ENCODE data around the gene ZNF518B.
"Not testable (repeated sequence)": the region's sequence is repeated elsewhere in the genome, so short reads cannot be mapped to it uniquely, and the experiment has no call there.

The ZNF518B gene

DNA sequence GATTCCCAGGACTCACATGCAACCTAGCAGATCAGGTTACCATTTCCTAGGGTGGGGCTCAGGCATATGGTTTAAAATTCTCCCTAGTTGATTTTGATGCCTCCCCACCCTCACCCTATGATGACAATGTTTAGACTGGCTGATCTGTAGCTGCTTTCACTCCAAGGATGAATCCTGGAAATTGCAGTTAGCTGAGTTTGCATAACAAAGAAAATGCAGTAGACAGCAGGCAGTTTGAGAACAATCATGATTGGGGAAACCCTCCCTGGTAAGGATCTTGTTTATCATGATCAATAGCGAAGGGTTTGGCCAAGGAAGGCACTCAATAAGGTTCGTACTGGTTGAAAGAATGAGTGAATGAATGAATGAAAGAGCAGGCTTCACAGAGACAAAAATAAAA, 2.1 kb downstream of the ZNF518B start:
- no peak for DNase-seq

DNA sequence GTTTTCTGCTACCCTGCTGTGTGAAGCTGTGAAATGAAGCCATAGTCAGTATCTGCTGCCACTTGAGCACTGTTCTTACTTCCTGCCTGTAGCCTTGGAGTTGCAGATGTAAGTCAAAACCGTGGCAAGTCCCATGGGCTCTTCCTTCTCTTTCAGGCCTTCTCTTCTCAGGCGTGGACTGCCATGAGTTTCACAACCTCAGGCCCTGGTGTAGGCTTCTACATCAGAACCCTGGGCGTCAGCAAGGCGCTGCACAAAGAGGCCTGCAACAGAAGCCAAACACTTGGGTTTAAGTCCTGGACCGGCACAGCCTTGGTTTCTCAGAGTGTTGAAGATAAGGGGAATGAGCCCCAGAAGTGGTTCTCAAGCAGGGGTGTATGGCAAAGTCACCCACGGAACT, 2.5 kb downstream of the ZNF518B start:
- no peak for DNase-seq

DNA sequence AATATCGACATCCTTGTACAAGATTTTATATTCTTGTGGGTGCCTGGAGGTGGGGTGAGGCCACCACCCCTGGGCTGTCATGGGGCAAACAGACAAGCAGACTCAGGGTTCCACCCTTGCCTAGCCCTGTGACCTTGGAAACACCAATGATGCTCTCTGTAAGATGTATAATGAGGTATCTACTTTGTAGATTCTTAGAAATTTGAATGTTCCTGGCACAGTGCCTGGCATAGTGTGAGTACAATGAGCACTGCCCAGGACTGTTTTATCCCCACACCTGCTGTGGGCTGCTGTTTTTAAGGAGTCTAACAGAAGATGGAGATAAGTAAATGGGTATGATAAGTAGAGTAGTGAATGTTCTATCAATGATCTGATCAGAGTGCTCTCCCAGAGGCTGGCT, 3.1 kb downstream of the ZNF518B start:
- no peak for DNase-seq

DNA sequence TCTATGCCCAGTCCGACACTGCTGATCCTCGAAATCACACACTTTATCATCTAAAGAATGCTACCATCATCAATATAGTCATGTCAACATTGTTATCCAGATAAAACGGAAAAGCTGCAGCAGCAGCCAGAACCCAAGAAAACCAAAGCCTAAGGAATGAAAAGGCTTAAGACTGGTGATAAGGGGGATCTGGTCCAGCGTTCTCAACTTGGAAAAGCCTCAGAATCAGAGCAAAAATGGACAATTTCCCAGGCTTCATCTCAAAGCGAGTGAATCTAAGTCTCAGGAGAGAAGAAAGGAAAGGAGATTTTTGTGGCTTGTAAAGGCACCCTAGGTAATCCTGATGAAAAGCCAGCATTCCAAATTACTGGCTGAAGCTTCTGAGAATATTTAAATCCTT, 8.2 kb downstream of the ZNF518B start:
- DNase-seq = no peak

DNA sequence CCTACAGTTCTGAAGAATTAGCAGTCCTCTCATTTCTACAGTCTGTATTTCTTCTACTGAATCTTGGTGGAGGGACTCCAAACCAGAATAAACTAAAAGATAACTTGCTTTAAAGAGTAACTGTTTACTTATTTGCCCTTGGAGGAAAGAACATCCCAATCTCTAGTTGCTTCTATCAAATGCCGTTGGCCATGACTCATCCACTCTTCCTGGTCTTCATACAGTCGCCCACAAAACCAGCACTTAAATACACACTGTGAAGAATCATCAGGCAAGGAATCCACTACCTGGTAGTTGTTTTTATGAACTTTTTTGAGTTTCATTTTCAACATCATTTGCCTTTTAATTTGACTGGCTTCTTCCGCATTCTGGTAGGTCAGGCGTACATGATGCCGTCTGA, 14.2 kb downstream of the ZNF518B start:
- no peak for DNase-seq

DNA sequence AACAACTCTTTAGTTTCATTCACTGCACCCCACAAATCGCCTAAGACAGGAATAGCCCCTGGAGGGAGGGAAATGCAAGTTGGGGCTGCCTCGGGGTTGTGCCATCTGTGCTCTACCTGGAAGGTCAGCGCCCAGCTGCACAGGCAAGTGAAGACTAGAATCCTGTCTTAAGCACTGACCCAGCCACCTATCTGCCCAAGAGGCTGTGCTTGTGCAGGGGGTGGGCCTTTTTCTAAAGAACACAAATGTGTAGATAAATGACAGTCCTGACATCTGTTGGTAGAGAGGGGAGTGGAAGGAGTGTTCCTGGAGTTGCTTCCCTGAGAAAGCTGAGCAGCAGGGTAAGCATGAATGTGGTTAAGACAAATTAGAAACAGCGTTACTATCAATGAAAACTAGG, 15.7 kb downstream of the ZNF518B start:
- DNase-seq = no peak

DNA sequence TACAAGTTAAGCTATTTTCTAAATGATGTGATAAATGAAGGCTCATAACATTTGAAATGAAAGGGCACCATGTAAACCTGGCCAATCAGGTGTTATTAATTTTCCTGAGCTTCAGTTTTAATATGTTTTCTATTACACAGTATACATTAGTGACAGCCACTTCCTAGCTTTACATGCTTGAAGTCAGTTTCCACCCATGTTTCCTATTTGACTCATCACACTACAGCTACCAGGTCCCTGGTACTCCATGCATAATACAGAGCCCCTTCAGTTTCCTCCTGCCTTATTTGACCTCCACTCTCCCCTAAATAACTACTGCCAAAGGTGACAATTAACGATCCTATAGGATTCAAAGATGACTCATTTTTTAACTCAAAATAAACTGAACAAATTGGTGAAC, 18.3 kb downstream of the ZNF518B start:
- DNase-seq = no peak

DNA sequence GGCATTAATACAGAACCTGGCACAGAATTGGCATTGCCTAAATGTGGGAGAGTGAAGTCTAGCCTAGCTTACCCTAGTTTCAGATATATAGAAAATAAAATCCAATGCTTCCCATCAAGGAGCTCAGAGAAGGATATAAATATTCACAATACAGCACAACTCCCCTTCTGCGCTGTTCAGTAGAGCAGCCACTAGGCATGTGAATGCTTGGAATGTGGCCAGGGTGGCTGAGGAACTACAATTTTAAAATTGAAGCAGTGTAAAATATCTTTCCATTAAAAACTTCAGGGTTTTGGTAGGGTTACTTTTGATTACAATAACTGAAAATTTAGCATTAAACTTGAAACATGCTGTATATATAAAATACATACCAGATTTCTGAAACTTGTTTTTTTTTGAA, 19.5 kb downstream of the ZNF518B start:
- DNase-seq = no peak

DNA sequence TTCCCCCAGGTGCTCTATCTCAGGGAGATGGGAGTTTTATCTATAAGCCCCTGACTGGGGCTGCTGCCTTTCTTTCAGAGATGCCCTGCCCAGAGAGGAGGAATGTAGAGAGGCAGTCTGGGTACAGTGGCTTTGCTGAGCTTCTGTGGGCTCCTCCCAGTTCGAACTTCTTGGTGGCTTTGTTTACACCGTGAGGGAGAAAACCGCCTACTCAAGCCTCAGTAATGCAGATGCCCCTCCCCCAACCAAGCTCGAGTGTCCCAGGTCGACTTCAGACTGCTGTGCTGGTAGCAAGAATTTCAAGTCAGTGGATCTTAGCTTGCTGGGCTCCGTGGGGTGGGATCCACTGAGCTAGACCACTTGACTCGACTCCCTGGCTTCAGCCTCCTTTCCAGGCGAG, 29.5 kb downstream of the ZNF518B start:
- not testable (repeated sequence) for DNase-seq

DNA sequence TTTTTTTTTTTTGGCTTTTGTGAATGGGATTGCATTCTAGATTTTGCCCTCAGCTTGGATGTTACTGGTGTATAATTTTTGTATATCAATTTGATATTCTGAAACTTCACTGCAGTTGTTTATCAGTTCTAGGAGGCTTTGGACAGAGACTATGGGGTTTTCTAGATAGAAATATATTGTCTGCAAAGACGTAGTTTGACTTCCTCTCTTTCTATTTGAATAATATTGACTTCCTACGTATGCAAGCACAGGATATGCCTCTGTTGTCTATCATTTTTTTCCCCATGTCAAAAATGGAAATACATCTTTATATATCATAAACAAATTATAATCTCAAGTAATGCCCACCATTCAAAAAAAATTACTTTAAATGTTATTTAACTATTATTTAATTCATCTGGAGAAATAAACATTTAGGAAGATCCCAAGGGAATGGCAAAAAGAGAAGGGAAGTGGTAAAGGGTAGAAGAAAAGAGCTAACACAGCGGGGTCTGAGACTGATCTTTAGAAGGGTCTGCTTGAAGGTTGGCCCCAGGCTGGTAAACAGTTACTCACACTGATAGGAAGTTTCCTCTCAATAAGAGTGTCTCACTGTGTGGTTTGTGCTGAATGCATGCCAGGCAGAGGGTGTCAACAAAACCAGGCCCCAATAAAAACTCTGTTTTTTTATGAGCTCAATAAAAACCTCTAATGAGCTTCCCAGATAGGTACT, 35.7 kb downstream of the ZNF518B start:
- peak in 1 of 6 experiments; percentile 1 for DNase-seq

DNA sequence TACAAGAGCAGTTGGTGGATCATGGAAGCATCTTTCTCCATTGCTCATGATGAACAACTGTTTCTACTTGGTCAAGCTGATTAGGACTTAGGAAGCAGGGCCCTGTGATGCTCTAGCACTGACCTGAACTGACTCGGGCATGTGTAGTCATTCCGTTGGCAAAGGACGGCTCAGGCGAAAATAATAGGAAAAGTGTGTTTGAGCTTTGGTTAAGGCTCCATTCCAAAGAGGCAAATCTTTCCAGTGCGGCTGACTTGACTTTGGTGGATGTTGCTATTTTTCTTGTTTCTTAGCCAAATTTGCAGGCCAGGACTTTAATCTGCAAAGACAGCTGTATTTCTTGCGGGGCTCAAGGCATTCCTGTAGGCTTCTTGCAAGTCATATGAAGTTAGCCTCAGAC, 39.5 kb downstream of the ZNF518B start:
- no peak for DNase-seq

DNA sequence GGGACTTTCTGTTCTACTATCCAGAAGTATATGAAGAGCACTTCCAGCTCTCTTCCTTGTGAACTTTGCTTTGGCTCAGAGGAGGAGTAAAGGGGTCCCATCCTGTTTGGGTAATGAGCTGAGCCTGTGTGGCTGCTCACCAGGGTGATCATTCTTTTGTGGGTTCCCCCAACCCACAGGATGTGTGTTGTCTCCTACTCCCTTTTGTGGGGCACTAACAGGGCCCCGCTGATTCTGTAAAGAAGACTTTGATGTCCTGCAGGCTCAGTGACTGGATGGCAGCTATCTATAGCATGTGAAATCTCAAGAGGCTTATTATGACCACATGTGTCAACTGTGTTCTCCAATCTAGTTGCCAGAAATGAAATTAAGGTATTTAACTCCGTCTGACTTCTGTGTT, 40.8 kb downstream of the ZNF518B start:
- peak in 2 of 6 experiments; percentile 7 to 12 for DNase-seq

DNA sequence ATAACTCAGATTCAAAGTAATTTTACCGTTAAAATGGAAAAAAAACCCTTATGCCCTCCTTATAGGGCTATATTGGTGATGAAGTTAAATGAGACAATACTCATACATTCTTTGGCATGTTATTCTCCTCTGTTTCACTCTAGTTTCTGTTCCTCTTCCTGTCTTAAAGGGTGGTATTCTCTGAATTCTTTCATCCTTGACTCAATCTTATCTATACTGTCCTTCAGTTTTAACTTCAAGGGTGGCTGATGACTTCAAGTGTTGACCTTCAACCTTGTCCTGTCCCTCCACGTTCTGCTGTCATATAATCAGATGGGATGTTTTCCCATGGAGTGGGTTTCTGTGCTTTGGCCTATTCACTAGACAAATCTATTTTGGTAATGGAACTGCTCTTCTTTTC, 44.0 kb downstream of the ZNF518B start:
- DNase-seq = no peak

DNA sequence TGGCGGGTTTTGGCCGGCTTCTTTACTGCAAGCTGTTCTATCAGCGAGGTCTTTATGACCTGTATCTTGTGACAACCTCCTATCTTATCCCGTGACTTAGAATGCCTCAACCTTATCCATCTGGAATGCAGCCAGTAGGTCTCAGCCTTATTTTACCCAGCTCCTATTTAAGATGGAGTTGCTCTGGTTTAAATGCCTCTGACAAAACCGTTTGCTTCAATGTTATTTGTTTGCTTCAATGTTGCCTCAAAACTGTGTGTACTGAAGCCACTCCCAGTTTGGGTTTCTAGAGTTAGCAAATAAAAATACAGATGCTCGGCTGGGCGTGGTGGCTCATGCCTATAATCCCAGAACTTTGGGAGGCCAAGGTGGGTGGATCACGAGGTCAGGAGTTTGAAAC, 51.6 kb downstream of the ZNF518B start:
- DNase-seq = no peak

DNA sequence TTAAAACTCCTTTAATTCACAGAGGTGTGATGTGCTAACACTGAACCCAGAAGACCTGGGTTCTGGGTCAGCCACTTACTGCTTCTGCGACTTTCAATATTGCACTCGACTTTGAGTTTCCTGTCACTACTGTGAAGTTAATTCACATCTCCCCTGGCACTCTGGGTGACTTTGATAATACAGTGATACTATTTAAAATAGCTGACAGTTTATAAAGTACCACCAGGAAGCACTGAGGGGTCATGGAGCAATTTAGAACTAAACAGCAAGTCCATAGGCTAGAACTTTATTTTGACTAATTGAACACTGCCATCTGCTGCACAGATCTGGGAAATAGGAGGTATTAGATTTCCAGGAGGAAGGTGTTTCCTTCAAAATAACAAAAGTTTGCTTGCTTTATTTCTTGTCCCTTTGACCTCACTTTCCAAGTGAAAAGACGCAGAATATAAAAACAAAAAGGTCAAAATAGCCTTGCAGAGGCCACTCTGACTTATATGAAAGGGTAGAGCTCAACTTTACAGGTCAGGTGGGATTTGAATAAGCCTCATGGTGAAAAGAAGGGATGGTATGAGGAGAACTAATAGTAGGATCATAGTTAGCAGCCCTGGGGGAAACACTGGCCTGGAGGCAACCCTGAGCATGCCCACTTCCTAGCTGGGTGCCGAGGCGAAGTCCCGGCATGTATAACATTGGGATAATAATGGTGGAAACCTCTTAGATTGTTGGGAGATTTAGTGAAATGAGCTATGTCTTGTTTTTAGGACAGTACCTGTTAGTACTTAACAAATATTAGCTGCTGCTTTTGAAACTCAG, 53.4 kb downstream of the ZNF518B start:
- DNase-seq = peak in 3 of 6 experiments; percentile 2 to 29 (median 23)

DNA sequence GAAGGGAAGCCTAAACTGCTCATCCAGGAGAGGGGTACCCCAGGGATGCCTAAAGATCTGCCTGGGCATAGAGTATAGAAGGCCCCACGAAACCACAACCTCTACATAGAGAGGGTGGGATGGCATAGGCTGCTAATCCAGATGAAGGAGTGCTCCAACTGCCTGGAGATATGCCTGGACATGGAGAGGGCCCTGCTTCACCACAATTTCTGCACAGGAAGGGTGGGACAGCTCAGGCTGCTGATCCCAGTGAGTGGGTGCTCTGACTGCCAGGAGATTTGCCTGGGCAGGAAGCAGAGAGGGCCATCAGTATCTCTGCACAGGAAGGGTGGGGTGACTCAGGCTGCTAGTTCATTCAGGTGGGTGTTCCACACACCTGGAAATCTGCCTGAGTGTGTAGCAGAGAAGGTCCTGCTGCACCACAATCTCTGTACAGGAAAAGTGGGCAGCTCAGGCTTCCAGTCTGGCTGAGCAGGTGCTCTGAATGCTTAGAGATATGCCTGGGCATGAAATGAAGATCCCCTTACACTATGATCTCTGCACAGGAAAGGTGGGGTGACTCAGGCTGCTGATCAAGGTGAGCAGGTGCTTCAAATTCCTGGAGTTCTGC, 61.1 kb downstream of the ZNF518B start:
- DNase-seq = no peak
